Stimulated activated CD8-positive, alpha-beta memory T cell treated with anti-CD3 and anti-CD28 coated beads, Interleukin-2, amount 100 ng/mL, for 48 hours (primary cell): ENCODE measurements around the gene NHSL1.

Experiments
- DNase-seq, 2 donors: peaks; one replicate each; pipeline ENCODE4 v3.0.0-alpha.2; 2020; ENCODE audit warnings: low read depth in 2 of 2

The NHSL1 gene

GRCh38 chr6:138465007-138465645 lies 34.2 kb downstream of the NHSL1 start:
- no peak for DNase-seq

GRCh38 chr6:138464085-138464484 lies 35.2 kb downstream of the NHSL1 start:
- no peak for DNase-seq

- DNase-seq = no peak
Observed at GRCh38 chr6:138461647-138462046, 37.6 kb downstream of the NHSL1 start.

DNA sequence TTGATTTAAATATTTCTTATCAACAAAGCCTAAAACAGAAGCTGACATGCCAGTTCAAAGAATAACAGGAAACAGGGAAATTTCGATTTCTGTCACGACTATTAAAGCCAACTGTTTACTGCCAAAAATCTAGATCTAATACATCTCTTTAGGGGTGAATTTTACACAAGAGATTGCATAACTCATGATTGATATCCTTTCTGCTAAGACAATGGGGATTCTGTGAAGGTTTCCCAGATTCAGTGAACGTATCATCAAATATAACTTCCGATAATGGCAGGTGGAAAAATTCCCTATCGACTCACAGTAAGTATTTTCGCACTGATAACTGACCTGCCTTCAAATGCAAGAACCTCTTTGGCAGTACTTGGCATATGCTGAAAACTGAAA lies 42.9 kb downstream of the NHSL1 start:
- DNase-seq = no peak

GRCh38 chr6:138455746-138456400 lies 43.4 kb downstream of the NHSL1 start:
- no peak for DNase-seq

DNA sequence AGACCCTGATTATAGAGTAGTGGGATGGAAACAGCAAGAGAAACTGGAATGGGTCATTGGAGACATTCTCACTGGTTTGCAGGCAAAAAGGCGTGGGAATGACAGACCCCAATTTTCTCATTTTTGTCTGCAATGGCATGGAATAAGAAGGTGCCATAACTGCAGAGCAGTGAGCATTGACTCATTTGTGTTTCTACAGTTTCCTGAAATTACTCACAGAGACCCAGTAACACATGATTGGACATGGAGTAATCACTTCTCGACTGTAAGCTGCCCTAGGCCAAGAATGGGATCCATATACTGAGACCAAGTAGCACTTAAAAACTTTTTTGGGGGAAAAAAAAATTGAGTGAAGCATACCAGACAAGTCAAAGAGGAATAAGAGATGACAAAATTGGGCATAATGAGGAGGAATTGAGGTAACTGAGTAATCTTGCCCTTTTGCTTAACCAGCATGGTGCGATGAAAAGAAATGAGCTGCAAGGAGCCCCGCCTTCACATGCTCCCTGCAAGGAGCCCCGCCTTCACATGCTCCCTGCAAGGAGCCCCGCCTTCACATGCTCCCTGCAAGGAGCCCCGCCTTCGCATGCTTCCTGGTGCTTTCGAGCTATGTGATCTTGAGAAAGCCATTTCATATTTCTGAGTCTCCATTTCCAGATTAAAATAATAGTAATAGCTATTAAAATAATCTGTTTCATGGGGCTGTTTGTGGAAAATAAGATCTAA lies 44.1 kb downstream of the NHSL1 start:
- peak; percentile 6 to 17 for DNase-seq

DNA sequence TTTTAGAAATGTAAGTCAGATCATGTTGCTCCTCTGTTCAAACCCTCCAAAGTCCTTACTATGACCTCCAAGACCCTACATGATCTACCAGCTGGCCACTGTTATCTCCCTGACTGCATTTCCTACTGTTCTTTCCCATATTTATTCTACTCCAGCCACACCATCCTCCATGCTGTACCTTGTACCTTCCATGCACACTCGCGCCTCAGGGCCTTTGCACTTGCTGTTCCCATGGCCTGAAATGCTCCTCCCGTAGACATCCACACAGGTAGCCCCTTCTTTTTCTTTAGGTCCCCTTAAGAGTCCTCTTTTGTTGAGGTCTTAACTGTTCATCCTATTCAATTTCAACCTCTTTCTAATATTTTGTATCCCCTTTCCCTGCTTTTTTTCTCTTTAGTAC lies 48.3 kb downstream of the NHSL1 start:
- no peak for DNase-seq

DNA sequence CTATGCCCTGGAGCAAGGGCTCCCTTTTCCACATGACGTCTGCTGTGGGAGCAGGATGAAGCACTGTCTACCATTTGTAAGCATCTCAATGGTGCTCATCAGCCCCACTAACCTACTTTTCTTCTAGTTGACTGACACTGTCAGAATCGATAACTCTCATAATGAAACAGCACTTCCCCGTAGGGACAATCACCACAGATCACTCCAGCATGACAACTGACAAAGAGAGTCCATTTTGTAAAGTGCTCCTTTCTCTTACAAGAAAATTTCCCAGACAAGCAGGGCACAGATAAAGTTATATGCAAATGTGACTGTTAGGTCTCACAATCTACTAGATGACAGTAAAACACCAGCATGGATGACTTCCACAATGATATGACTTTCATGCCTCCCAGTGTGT lies 48.8 kb downstream of the NHSL1 start:
- DNase-seq = no peak

DNA sequence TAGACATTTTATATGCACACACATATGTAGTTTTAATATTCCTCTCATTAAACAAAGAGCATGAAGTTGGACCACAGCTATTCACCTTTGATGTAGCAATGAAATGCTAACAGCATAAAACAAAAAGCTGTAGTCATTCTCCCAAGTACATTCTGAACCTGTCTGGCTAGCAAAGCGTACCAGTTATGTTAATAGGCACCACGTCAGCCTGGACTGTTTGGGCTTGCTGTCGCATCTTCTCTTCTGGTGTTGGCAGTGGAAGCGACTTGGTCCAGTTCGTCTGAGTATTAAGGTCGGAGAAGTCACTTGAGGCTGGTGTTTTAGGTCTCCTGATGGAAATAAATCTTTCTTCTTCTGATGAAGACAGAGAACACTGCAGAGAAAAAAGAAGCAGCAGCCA lies 52.5 kb downstream of the NHSL1 start:
- DNase-seq = no peak

DNA sequence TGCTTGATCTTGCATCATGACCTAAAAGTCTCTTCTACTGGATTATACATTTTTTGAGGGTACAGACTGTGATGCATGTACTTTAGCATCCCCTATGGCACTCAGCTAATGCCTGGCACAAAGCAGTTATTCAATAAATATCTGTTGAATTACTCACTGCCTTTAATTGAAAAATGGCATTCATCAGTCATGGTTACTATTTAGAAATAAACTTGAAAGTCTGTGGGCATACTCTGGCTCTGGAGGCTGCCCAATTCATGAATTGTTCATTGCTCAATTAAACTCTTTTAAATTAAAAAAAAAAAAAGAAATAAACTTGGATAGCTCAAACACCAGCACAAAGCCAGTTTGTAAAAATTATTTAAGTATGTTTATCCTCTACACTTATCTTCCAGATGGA lies 55.3 kb downstream of the NHSL1 start:
- DNase-seq = no peak

- DNase-seq = no peak
Observed at GRCh38 chr6:138442663-138443062, 56.6 kb downstream of the NHSL1 start.

- DNase-seq = no peak
Observed at GRCh38 chr6:138441965-138442364, 57.3 kb downstream of the NHSL1 start.

DNA sequence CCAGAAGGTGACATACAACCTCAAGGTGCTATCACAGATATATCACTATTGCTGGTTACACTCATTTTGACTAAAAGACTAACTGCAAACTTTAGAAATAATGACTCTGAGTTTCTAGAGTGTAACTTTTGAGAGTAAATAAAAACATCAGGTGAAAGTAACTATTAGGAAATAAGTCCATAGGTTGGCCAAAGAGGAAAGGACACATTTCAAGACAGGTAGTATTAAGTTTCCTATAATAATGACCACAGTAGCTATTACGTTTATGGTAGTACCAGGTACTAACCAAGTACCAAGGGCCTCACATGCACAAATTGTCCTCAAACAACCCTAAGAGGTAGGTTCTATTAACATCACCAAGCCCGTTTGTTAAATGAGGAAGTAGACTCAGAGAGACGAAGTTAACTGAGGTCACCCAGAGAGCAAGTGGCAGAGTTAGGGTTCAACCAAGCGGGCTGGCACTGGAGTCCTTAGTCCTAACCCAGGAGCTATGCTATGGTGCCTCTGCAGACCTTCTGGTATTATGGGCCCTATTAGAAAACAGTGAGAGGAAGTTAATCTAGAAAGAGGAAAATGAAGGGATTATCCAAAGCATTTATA lies 58.4 kb downstream of the NHSL1 start:
- DNase-seq = no peak

GRCh38 chr6:138440296-138440695 lies 59.0 kb downstream of the NHSL1 start:
- no peak for DNase-seq

DNA sequence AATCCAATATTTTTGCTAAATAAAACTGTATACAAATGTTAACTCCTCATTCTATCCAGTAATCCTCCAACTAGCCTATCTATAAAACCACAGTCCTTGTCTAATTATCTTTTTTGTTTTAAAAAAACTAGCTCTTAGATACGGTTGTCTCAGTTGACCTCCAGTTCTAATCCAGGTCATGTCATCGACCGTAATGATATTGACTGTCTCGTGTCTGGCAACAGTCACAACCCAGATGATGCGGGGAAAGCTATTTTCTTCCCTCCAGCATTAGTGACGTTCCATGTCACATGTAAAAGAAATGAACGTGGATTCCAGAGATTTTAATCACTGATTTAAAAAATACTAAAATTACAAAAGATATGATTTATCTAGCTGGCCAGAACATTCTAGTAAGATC lies 59.7 kb downstream of the NHSL1 start:
- no peak for DNase-seq

DNA sequence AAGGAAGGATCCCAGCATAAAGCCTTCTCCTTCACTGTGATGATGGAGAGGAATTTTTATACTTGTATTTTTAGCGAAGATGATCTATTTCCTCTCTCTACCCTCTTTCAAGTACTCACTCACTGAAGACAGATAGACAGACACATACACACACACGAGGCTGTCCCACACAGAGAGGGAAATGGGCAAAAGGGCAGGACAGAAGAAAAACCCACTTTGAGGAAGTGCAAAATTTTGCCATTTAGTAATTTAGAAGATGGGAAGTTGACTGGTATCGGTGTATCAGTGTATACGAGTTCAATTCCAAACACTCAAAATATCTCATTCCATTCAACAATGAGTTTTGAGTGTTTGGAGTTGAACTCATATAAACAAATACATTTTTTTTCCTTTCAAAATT lies 64.4 kb downstream of the NHSL1 start:
- no peak for DNase-seq

GRCh38 chr6:138434096-138434495 lies 65.2 kb downstream of the NHSL1 start:
- no peak for DNase-seq

GRCh38 chr6:138432063-138432356 lies 67.3 kb downstream of the NHSL1 start:
- no peak for DNase-seq

- no peak for DNase-seq
Observed at GRCh38 chr6:138431256-138432062, 67.8 kb downstream of the NHSL1 start.

- DNase-seq = no peak
Observed at GRCh38 chr6:138430361-138431145, 68.7 kb downstream of the NHSL1 start.

DNA sequence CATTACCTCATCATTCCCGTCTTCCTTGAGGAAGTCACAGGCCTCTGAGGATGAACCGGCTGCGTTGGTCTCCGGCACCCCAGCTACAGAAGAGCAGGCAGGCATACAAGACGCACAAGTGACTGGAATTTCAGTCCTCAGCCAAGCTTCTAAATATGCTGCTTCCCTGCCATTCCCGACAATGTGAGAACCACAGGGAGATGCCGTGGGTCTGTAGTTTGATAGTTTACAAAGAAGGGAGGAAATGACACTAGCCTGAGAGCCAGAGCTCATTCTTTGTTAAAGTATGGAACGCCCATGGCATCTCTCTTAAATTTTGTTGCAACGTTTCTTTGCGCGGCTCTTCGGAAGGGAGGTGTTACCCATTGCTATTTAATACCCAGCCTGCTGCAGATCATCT lies 69.5 kb downstream of the NHSL1 start:
- DNase-seq = no peak
